Upper lobe of left lung (tissue), 6 donors: Measurements from ENCODE around the gene PIK3C2G. TPM values are rescaled to one million over a fixed set of nuclear protein-coding genes. Genes with fewer than 3 reads are reported as not detected.

Experiments
- ATAC-seq, 2 donors: fragments of 200-7000 bp; cut with Tn5 transposase; one replicate each; pipeline ENCODE4 v1.9.1; 2022; ENCODE audit warnings: mild to moderate bottlenecking in 2 of 2, moderate library complexity in 2 of 2; ENCODE audit not compliant: low FRiP score in 2 of 2
- DNase-seq, 2 donors: peaks; one replicate each; pipeline ENCODE4 v3.0.0-alpha.2; 2019 to 2020
- H3K27ac ChIP-seq, 4 donors: fragments of 200-600 bp; sonication (generic); one replicate each; pipeline ENCODE4 v1.5.1; 2016 to 2019
- H3K27me3 ChIP-seq, 4 donors: fragments of 200-600 bp; sonication (generic); one replicate each; pipeline ENCODE4 v1.5.1; 2017 to 2019
- H3K36me3 ChIP-seq, 4 donors: fragments of 200-600 bp; sonication (generic); one replicate each; pipeline ENCODE4 v1.5.1; 2016 to 2019
- H3K4me1 ChIP-seq, 4 donors: fragments of 200-600 bp; sonication (generic); one replicate each; pipeline ENCODE4 v1.5.1; 2018 to 2019
- H3K4me3 ChIP-seq, 4 donors: fragments of 200-600 bp; sonication (generic); one replicate each; pipeline ENCODE4 v1.5.1; 2017 to 2019; ENCODE audit warnings: mild to moderate bottlenecking in 2 of 4, moderate library complexity in 1 of 4
- H3K9me3 ChIP-seq, 4 donors: fragments of 200-600 bp; sonication (generic); one replicate each; pipeline ENCODE4 v1.5.1; 2018 to 2019
- CTCF ChIP-seq, 6 experiments: fragments of 450-650 bp in 4 of 6; fragments of 200-600 bp in 2 of 6; sonication (generic) in 2 of 6; IDR thresholded peaks; one replicate each; pipeline ENCODE4 v1.5.1; 2016 to 2019; ENCODE audit warnings: antibody characterized with exemption in 6 of 6
- EP300 ChIP-seq, 4 donors: sonication (generic); formaldehyde crosslinking; IDR thresholded peaks; one replicate each; pipeline ENCODE4 v1.5.1; 2017; ENCODE audit warnings: antibody characterized with exemption in 4 of 4, control low read depth in 2 of 4
- POLR2A ChIP-seq, 4 donors: fragments of 450-650 bp; IDR thresholded peaks; one replicate each; pipeline ENCODE4 v1.5.1; 2016 to 2017; ENCODE audit warnings: antibody characterized with exemption in 4 of 4, mild to moderate bottlenecking in 2 of 4
- POLR2AphosphoS5 ChIP-seq, 2 donors: sonication (generic); formaldehyde crosslinking; IDR thresholded peaks; one replicate each; pipeline ENCODE4 v1.5.1; 2017; ENCODE audit warnings: antibody characterized with exemption in 2 of 2
- WGBS, 2 donors: methylation state at CpG; one replicate each; pipeline ENCODE4 v1.1.5; 2017 to 2018; 5-methylcytosine and 5-hydroxymethylcytosine counted together
- total RNA-seq, 6 donors: library from RNA; depleted of rRNA in 4 of 6; stranded (reverse); fragments of >200 nt in 4 of 6; gene quantifications; one replicate each; pipeline versions ENCODE4 v1.1.0 to v1.2.1, GENCODE V29; 2016 to 2021
- donor health status: DM: no; HTN: no; CAD: no; lungs with moderate emphysema.
- donor health status: DM: no; HTN: yes; CAD: no; lungs with severe emphysema.

Gene PIK3C2G
- total RNA-seq, 6 donors from 2014 or later: 0.33 to 3.1 (median 0.39) TPM; not detected in 1

DNA sequence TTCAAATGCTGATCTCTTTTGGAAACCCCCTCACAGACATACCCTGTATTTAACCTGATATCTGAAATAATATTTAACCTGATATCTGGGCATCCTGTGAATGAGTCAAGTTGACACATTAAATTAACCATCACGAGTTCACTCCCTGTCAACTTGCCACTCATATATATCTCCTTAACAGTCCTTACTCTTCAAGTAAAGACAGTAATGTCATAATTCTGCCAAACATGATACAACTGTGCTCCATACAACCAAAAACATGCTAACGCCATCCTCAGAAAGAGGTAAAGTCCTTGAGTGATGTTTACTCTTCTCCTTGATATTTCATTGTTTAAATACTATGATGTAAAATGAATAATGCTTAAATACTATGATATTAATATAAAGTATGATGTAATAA is 371.5 kb downstream of the PIK3C2G start:
- Histone ChIP-seq H3K36me3 (no peaks in the 10 kb centered on the region), H3K9me3 (no peaks in the 10 kb centered on the region), H3K4me3 (no peak overlapping the region), H3K4me1 (no peaks in the 10 kb centered on the region), H3K27me3 (no peaks in the 10 kb centered on the region), H3K27ac (no peak overlapping the region)
- ATAC-seq: no peak
- DNase-seq: no peak
- 68 to 71% methylated on average over 2 of the region's 2 CpGs for WGBS, 2 donors
- TF ChIP-seq POLR2AphosphoS5 (IDR thresholded peaks at IDR 0.05) (no peak), EP300 (IDR thresholded peaks at IDR 0.05) (no peak), CTCF (IDR thresholded peaks at IDR 0.05) (no peak), POLR2A (IDR thresholded peaks at IDR 0.05) (no peak)

GRCh38 chr12:18634382-18634781 is 373.1 kb downstream of the PIK3C2G start:
- 75 to 77% methylated on average over 4 of the region's 4 CpGs for WGBS, 2 donors
- H3K36me3 ChIP-seq: no peaks in the 10 kb centered on the region
- no peak overlapping the region for H3K27ac ChIP-seq
- TF ChIP-seq EP300 (IDR thresholded peaks at IDR 0.05) (no peak), POLR2A (IDR thresholded peaks at IDR 0.05) (no peak), CTCF (IDR thresholded peaks at IDR 0.05) (no peak), POLR2AphosphoS5 (IDR thresholded peaks at IDR 0.05) (no peak)
- ATAC-seq (no peak), DNase-seq (no peak)
- H3K4me1 ChIP-seq: no peaks in the 10 kb centered on the region
- no peaks in the 10 kb centered on the region for H3K9me3 ChIP-seq
- no peak overlapping the region for H3K4me3 ChIP-seq
- no peaks in the 10 kb centered on the region for H3K27me3 ChIP-seq

DNA sequence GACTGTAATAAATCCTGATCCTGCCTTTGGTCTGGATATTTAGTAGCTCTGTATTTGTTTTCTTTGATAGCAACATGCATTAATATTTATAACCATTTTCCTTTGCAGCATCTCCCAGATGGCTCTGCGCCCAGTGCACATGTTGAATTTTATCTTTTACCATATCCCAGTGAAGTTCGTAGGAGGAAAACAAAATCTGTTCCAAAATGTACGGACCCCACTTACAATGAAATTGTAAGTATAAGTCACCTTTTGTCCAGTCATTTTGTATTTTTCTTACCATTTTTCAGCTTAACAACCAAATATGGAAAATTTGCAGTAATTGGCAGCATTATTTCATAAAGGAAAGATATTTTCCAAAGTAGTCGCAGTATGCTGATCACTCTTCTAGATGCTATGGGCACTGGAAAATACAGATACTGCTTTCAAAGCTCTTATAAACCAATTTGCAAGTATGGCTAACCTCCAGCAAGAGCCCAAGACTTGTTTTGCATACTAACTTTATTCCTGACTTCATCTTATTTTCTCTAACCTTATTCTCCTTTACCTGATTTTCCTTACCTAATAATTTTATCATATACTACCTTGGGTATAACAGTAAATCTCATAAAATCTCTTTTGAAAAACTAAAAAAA is 379.1 kb downstream of the PIK3C2G start:
- WGBS, 2 donors: 83 to 87% methylated on average over 4 of the region's 4 CpGs
- TF ChIP-seq EP300 (IDR thresholded peaks at IDR 0.05): no peak
- TF ChIP-seq CTCF (IDR thresholded peaks at IDR 0.05): no peak
- no peak for TF ChIP-seq POLR2AphosphoS5 (IDR thresholded peaks at IDR 0.05)
- no peak for TF ChIP-seq POLR2A (IDR thresholded peaks at IDR 0.05)
- ATAC-seq: no peak

GRCh38 chr12:18643681-18644080 is 382.4 kb downstream of the PIK3C2G start:
- ATAC-seq (peak in 1 of 2 donors; percentile 82), DNase-seq (no peak)
- Histone ChIP-seq H3K9me3 (no peaks in the 10 kb centered on the region), H3K27ac (no peak overlapping the region), H3K4me3 (no peak overlapping the region), H3K36me3 (no peaks in the 10 kb centered on the region), H3K27me3 (no peaks in the 10 kb centered on the region), H3K4me1 (no peaks in the 10 kb centered on the region)
- WGBS, 2 donors: 55 to 58% methylated on average over 5 of the region's 5 CpGs
- TF ChIP-seq EP300 (IDR thresholded peaks at IDR 0.05) (no peak), CTCF (IDR thresholded peaks at IDR 0.05) (no peak)

More for the DNA sequence above, 379.1 kb downstream of the PIK3C2G start:
- no peaks in the 10 kb centered on the region for H3K4me1 ChIP-seq
- DNase-seq: no peak
- H3K4me3 ChIP-seq: no peak overlapping the region
- H3K27ac ChIP-seq: no peak overlapping the region
- H3K36me3 ChIP-seq: no peaks in the 10 kb centered on the region
- H3K27me3 ChIP-seq: no peaks in the 10 kb centered on the region
- no peaks in the 10 kb centered on the region for H3K9me3 ChIP-seq

- ATAC-seq: no peak
- 89% methylated on average over 3 of the region's 3 CpGs for WGBS, 2 donors
Measured at GRCh38 chr12:18644564-18644963, 383.2 kb downstream of the PIK3C2G start.

More at GRCh38 chr12:18644564-18644963, 383.2 kb downstream of the PIK3C2G start:
- no peak overlapping the region for H3K27ac ChIP-seq
- no peaks in the 10 kb centered on the region for H3K36me3 ChIP-seq
- no peak overlapping the region for H3K4me3 ChIP-seq
- no peaks in the 10 kb centered on the region for H3K27me3 ChIP-seq
- no peak for DNase-seq
- no peaks in the 10 kb centered on the region for H3K9me3 ChIP-seq
- no peak for TF ChIP-seq CTCF (IDR thresholded peaks at IDR 0.05)
- no peak for TF ChIP-seq POLR2AphosphoS5 (IDR thresholded peaks at IDR 0.05)
- no peak for TF ChIP-seq POLR2A (IDR thresholded peaks at IDR 0.05)
- TF ChIP-seq EP300 (IDR thresholded peaks at IDR 0.05): no peak
- H3K4me1 ChIP-seq: no peaks in the 10 kb centered on the region
